HG03060 (cell line): ENCODE results near the gene NEU4.
"Not testable (repeated sequence)": the region's sequence is repeated elsewhere in the genome, so short reads cannot be mapped to it uniquely, and the experiment has no call there.

ENCODE experiments used
- ATAC-seq: cut with Tn5 transposase; IDR thresholded peaks from one replicate; pipeline ENCODE4 v1.9.1; 2021; ENCODE audit warnings: low read depth, moderate number of reproducible peaks; ENCODE audit not compliant: unreplicated experiment

NEU4 gene

DNA sequence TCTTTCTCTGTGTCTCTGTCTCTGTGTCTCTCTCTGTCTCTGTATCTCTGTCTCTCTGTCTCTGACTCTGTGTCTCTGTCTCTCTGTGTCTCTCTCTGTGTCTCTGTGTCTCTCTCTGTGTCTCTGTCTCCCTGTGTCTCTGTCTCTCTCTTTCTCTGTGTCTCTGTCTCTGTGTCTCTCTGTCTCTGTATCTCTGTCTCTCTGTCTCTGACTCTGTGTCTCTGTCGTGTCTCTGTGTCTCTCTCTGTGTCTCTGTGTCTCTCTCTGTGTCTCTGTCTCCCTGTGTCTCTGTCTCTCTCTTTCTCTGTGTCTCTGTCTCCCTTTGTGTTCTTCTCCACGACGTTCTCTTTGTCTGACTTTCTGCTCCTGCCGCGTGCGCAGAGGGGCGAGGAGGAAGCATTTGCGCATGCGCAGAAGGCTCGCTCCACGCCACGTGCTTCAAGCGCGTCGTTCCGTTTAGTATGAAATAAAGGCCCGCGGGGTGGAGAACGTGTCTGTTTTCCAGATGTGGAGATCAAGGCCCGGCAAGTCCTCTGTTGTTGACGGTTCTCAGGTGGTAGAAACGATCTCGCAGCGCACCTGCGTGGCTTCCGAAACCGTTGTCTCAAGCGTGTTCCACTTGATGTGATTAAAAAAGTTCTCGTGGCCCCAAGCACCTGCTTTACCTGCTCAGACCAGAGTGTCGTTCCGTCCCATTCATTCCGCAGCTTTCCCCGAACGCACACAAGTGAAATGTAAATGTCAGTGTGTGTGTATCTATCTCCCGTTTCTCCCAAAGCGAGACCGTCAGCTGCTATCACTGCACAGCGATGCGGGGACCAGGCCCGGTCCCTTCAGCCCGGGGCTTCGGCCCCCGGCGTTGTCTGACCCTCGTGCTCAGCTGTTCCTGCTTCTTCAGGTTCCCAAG is 14.8 kb downstream of the NEU4 start:
- not testable (repeated sequence) for ATAC-seq

DNA sequence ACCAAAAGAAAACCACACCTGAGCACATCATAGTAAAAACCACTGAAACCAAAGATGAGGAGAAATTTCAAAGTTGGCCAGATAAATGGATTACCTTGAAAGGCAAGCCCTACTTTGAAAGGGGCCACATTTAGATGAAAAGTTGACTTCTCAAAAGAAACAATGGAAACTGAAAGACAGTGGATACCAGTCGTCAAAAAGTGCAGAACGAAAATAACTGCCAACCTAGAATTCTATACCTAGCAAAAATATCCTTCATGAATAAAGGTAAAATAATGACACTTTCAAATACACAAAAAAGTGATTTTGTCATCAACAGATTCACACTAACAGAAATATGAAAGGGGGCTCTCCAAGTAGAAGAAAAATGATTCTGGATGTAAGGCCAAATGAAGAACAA is 18.4 kb downstream of the NEU4 start:
- no peak for ATAC-seq

DNA sequence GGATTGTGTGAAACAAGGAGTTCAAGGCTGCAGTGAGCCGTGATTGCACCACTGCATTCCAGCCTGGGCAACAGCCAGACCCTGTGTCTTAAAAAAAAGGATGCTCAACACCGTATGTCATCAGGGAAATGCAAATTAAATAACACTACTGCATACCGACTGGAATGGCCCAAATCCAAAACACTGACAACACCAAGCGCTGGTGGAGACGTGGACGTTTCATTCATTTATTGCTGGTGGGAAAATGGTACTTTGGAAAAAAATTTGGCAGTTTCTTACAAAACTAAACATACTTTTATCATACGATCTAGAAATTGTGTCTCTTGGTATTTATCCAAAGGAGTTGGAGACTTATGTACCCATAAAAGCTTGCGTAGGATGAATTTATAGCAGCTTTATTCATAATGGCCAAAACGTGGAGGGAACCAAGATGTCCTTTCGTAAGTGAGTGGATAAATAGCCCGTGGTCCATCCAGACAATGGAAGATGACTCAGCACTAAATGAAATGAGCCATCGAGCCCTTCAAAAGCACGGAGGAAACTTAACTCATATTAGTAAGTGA is 24.2 kb downstream of the NEU4 start:
- ATAC-seq = no peak

DNA sequence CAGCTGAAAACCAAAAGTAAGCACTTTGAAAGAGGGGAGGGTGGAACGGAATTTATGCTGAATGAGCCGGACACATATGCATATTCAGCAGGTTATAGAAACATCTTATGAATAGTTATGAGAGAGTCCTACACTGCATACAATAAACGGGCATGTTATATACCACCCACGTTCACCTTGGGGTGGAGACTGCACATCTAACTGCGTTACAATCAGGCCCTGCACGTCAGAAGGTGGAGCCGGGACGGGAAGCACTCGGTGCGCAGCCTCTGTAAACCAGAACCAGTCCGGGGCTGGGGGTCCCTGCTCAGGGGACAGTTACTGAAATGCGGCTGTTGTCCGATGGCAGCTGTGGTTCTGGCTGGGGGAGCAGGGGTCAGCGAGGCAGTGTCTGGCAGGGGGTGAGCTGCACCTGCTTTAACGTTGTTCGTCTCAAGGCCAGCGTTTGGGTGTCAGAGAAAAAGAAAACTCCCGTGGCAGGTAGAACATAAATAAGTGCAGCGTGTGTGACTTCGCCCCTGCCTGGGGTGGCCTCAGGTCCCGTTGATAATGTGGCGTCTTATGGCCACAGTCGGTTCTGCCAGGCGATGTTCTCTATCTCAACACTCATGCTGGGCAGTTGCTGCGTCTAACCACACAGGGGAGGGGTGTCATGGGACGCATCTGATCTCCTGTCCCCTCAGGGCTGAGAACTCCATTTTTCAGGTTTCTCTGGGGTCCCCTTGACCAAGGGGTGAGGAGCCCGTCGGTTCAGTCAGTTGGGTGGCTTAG is 24.9 kb downstream of the NEU4 start:
- ATAC-seq = not testable (repeated sequence)

DNA sequence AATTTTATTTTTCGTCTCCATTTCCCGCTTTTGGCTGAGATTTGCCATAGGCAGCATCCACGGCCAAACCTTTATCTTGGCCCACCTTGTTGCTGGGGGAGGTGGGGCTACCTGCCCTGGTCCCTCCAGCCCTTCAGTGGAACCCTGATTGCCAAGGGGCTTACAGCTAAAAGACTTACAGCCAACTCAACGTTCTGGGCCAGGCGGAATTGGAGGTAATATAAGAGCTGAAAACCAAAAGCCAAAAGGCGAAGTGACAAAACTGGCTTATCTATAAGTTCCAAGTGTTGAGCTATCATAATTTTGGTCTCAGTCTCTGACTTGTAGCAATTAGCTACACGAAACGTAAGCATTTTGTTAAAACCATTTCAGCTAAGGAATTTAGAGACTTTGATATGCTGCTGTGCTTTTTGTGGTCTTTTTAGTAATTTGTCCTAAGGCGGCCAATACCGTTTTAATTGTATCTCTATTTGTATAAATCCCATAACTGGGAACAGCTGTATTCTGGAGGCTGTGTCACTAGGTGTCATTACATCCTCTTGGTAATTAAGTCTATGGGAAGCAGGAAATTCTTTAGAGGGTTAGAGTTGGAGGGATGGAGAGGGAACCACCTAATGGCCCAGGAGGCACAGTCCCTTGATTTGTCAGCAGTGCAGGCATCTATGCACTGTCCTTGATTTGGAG is 25.7 kb downstream of the NEU4 start:
- no peak for ATAC-seq

DNA sequence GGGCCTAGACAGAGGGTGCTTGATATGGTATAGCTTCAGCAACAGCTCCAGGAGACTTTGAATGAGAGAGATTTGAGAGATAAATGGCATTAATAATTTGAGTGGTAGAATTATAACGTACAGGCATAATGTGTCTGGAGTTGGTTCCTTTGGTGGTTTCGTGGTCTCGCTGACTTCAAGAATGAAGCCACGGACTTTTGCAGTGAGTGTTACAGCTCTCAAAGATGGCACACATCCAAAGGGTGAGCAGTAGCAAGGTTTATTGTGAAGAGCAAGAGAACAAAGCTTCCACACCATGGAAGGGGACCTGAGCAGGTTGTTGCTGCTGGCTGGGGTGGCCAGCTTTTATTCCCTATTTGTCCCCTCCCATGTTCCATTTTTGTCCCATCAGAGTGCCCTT is 26.6 kb downstream of the NEU4 start:
- ATAC-seq = no peak

DNA sequence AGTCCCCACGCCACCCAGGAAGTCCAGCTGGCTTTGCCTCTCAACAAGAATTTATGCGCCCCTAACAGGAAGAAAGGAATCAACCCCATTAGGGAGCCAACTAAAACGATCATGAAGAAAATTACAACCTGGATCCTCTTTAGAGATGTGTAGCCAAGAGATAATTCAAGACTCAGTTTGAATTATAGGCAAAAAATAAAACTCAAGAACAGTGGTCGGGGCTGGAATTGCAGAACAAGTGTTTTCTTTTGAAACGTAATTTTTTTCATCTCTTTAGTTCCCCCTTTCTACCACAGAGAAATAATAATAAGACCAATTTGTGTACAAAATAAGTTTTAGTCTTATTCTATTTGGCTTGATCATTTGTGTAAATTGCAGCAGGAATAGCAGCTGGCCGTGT is 27.3 kb downstream of the NEU4 start:
- ATAC-seq = no peak

DNA sequence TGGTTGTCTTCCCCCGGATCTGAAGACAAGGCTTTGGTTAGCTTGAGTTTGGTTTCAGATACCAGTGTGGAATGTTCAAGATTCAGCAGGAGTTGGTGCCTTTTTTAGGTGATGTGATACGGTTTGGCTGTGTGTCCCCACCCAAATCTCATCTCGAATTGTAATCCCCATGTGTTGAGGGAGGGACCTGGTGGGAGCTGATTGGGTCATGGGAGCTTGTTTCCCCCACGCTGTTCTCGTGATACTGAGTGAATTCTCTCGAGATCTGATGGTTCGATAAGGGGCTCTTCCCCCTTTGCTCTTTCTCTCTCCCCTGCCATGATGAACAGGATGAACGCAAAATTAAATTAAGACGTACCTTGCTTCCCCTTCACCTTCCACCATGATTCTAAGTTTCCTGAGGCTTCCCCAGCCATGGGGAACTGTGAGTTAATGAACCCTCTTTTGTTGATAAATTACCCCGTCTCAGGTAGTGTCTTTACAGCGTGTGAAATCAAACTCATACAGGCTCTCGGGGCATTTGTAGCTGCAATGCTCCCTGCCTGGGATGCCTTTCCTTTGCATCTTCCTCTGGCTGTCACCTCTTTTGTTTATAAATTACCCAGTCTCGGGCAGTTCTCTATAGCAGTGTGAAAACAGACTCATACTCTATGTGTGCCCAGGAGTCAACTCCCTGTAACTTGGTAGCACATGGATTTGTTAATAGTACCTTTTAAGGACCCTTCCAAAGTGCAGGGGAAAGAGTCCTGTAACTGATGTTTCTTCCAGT is 28.4 kb downstream of the NEU4 start:
- ATAC-seq = no peak

DNA sequence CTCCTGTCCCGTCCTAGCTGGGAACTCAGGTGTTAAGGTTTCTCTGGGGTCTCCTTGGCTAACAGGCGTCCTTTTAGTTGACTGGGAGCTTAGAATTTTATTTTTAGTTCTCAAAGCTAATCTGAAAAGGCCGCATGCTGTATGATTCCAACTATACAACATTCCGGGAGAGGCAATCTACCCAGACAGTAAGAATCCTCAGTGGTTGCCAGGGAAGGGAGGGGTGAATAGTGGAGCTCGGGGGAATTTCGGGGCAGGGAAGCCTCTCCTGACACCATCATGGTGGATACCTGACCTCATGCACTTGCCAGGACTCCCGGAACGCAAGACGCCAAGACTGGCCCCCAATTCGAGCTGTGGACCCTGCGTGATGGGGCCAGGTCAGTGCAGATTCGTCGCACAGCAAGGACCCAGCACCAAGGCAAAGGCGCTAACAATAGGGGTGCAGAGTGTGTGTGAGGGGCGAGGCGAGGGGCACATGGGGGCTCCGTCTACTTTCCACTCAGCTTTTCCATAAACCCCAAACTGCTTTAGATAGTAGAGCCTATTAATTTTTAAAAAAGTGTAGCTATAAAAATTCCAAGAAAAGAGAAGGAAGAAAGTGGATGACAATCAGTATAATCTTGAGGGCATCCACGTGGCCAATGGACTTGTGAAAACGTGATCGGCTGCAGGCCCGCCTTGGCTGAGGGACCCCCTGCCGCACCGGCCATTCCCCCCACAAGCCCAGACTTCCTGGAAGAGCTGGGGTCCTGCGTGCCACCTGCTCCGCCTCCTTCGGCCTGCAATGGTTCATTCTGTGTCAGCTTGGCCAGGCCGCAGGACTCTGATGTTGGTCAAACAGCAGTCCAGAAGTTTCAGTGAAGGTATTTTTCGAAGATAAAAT is 32.4 kb downstream of the NEU4 start:
- no peak for ATAC-seq

DNA sequence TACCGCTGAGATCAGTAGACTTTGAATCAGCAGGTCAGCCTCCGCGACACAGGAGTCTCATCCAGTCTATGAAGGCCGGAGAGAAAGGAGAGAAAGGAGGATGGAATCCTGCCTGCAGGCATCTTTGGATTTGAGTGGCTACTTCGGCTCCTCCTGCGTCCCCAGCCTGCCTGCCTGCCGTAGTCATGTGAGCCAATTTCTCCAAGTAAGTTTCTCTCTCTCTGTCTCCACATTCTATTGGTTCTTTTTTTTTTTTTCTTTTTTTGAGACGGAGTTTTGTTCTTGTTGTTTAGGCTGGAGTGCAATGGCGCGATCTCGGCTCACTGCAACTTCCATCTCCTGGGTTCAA is 33.0 kb downstream of the NEU4 start:
- ATAC-seq = no peak

DNA sequence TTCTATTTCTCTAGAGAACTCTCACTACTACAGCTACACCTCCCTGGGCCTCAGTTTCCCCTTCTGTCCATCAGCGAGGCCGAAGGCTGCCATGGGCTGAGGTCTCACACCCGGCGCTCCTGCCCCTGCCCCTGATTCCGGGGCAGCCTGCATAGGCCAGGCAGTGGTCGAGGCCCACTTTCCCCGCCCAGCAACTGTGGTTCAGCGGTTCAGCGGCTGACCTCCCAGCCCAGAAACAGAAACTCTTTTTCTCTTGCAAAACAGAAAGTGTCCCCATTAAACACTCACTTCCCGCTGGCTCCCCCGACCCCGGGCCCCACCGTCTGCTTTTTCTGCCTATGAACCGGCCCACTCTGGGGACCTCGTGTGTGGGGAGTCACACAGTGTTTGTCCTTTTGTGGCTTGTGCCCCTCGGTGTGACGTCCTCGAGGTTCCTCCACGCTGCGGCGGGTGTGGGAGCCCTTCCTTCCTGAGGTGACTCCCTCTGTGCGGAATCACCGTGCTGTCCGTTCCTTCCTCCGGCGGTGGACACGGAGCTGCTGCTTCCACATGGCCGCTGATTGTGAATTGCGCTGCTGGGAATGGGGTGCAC is 33.7 kb downstream of the NEU4 start:
- no peak for ATAC-seq

DNA sequence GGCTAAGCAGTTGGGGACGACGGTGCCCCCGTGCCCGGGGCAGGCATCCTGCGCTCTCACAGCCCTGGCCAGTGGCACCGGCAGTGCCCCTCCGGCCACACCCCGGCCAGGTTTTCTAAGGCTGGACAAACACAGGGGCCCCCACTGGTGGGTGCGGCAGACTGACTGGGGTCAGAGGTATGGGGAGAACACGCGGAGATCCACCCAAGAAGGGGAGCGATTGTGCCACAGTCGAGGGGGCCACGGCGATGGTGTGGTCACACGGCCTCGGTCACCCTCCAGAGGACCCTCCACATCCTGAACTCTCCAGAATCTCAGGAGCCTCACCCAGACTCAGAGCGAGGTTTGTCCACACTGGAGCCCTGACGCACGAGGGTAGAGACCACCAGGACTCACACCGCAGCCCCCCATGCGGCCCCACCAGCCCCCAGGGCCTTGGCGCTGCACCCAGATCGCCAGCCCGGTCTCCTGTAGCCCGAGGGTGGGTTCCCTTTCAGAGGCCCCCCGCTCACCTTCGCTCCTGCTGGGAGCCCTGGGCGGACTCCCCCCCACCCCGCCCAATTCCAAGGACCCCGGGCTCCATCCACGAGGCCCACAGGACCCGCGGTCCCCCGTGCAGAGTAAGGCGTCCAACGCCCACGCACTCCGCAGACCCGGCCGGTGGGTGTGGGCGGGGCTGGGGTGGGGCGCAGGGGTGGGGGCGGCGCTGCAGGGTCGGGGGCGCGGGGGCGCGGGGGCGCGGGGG is 34.5 kb downstream of the NEU4 start:
- no peak for ATAC-seq

DNA sequence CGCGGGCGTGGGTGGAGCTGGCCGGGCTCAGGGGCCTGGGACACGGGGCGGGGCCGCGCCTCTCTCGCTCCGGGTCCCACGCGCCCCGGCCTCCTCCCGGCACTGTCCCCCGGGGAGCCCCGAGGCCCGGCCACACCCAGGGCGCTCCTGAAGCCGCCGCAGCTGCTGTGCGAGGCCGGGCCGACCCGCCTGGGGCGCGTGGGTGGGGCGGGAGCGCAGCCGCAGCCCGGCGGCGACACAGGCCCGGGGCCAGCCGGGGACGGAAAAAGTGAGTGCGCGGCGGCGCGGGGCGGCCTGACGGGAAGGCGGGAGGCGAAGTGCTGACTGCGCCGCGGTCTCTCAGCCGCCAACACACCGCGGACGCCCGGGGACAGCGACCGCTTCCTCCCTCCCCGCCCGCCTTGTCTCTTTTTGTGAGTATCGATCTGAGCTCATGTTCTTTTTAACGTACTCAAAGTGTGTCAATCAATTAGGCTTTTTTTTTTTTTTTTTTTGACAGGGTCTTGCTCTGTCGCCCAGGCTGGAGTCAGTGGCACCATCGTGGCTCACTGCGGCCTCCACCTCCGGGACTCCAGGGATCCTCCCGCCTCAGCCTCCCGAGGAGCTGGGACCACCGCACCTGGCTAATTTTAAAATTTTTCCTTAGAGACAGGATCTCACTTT is 35.2 kb downstream of the NEU4 start:
- no peak for ATAC-seq

DNA sequence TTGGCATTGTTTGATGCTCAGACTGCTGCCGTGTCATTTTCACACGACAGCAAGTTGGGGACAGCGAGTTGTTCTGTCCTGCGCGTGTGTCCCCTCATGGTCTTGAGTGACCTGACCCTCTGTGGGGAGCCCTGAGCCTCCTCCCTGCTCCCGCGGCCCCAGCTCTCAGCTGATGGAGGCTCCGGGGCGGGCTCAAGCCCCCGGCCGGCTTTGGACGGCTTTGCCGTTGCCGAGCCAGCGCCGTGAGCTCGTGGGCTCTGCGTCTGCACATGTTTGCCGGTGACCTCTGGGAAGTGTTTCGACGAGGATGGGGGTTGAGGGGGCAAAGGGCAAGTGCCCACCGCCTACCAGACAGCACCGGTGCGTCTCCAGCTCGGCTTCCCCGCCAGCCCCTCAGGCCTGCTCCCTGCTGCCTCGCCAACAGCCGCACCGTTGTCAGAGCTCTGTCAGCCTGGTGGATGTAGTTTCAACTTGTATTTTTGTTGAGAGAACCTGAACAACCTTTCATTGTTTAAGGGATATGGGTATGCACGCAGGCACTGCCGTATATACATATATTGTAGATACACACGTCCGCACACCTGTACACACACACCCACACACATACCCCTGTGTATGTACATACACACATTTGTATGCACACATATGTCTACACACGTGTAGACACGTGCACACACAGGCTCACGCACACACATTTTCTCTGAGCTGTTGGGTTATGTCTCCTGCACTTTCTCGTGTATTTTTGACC is 36.0 kb downstream of the NEU4 start:
- ATAC-seq = no peak

DNA sequence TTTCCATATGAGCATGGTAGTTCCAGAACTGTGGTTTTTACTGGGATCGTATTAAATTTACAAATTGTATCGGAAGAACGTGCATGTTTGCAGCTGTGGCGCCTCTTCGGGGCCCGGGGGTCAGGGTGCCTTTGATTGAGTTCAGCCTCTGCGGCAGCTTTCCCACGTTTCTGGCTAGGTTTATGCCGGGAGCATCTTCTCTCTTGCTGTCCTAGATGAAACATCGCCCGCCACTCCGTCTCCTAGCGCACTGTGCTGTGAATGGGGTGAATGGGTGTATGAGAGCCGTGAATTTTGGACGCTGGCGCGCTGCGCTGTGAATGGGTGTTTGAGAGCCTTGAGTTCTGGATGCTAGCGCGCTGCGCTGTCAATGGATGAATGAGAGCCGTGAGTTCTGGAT is 37.4 kb downstream of the NEU4 start:
- ATAC-seq = no peak

DNA sequence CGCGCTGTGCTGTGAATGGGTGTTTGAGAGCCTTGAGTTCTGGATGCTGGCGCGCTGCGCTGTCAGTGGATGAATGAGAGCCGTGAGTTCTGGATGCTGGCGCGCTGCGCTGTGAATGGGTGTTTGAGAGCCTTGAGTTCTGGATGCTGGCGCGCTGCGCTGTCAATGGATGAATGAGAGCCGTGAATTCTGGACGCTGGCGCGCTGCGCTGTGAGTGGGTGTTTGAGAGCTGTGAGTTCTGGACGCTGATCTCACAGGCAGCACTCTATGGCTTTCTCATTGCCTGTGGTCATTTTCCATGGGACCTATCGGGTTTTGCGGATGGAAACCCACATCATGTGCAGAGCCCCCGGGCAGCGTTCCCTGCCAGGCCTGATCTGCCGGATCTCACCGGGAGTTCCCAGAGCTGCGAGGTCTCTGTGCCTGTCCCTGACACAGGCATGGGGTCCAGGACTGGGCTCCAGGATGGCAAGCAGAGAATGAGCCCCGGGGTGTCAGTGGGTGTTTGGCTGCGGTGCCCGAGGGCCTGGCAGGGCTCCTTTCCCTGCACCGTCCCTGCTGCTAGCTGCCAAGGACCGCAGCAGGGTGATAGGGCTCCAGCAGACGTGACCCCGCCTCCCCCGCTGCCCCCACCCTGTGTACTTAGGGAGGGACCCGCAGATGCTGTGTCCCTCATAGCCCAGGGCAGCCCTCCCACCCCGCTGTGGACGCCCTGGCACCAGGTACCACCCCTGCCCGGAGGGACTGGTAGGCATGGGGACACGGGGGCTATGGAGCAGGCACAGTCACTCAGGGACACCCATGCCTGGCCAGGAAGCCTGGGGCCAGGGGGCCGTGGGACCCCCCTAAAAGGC is 40.0 kb downstream of the NEU4 start:
- no peak for ATAC-seq
